Measurements from ENCODE around the gene RBCK1. TPM values are rescaled to one million over a fixed set of nuclear protein-coding genes. Genes with fewer than 3 reads are reported as not detected.

RBCK1 gene
- total and polyA plus RNA-seq, 2 donors (not counting 1 experiment from before 2014, with no cell fraction given): 128 to 135 TPM

DNA sequence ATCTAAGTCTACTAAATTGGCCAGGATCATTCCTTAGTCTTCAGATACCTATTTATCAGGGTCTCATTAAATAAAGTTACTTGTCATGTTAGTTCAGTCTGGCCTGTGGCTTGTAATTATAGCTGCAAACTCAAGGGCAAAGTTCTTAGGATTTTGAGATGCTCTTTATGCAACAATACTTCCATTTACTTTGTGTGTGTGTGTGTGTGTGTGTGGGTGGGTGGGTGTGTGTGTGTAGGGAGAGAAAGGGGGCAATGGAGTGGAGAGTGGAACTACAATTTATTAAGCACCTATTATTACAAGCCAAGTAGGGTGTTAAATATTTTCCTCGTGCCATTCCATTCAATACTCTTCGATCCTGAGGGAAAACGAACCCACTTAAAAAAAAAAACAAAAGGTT is 71.9 kb downstream of the RBCK1 start:
- WGBS (ENCODE audit: insufficient coverage): no CpG with 5 or more reads among the region's 3 CpGs
- Mint-ChIP-seq H3K9me3 (ENCODE audit: insufficient read depth) (no peaks in the 10 kb centered on the region), H3K27ac (no peak overlapping the region), H3K27me3 (no peaks in the 10 kb centered on the region), H3K4me3 (no peak overlapping the region), H3K4me1 (peaks cover 2% of the 10 kb centered on the region)
- Histone ChIP-seq H3K27me3 (replicated peaks in 1 of 4; ENCODE audit: control extremely low read depth in 1 of 4, control insufficient read depth in 3 of 4, insufficient read depth in 4 of 4, low read length in 3 of 4) (no peaks in the 10 kb centered on the region), H3K9me3 (ENCODE audit: control extremely low read depth in 1 of 3, control insufficient read depth in 2 of 3, insufficient read depth in 1 of 3, low read length in 2 of 3) (no peaks in the 10 kb centered on the region), H2AFZ (ENCODE audit: insufficient read depth, low read depth, low read length, poor library complexity, severe bottlenecking) (no peak overlapping the region), H3K4me2 (replicated peaks; ENCODE audit: low read depth, low read length, poor library complexity, severe bottlenecking) (no peak overlapping the region), H3K36me3 (replicated peaks in 1 of 2; ENCODE audit: control extremely low read depth in 1 of 2, control insufficient read depth in 1 of 2, extremely low read depth in 1 of 2, insufficient read depth in 2 of 2, low read length in 1 of 2) (peaks cover 3 to 41% of the 10 kb centered on the region in 2 experiments), H3K27ac (ENCODE audit: low read length in 2 of 2) (no peak overlapping the region), H3K4me3 (ENCODE audit: control extremely low read depth in 1 of 5, extremely low read depth in 1 of 5, insufficient read depth in 1 of 5, low read depth in 2 of 5, low read length in 4 of 5) (no peak overlapping the region), H3K79me2 (ENCODE audit: control insufficient read depth, insufficient read depth, low read length) (no peaks in the 10 kb centered on the region), H4K20me1 (ENCODE audit: control insufficient read depth, insufficient read depth, low read length, poor library complexity, severe bottlenecking) (no peaks in the 10 kb centered on the region), H3K9ac (ENCODE audit: low read length) (no peak overlapping the region), H3K4me1 (ENCODE audit: control insufficient read depth in 2 of 2, insufficient read depth in 2 of 2, low read length in 2 of 2) (no peaks in the 10 kb centered on the region)
- no peak for DNase-seq
- ChIA-PET CTCF (interaction anchor here (1.3 to 10.0 kb wide), 2 partner anchors 73 to 127 kb away, joined by 4 to 169 read pairs; no protein-coding TSS in a partner anchor), POLR2A (no interaction called here)
- TF ChIP-seq, protein P1, sequence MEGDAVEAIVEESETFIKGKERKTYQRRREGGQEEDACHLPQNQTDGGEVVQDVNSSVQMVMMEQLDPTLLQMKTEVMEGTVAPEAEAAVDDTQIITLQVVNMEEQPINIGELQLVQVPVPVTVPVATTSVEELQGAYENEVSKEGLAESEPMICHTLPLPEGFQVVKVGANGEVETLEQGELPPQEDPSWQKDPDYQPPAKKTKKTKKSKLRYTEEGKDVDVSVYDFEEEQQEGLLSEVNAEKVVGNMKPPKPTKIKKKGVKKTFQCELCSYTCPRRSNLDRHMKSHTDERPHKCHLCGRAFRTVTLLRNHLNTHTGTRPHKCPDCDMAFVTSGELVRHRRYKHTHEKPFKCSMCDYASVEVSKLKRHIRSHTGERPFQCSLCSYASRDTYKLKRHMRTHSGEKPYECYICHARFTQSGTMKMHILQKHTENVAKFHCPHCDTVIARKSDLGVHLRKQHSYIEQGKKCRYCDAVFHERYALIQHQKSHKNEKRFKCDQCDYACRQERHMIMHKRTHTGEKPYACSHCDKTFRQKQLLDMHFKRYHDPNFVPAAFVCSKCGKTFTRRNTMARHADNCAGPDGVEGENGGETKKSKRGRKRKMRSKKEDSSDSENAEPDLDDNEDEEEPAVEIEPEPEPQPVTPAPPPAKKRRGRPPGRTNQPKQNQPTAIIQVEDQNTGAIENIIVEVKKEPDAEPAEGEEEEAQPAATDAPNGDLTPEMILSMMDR (IDR thresholded peaks at IDR 0.05): no peak
- no peak for TF ChIP-seq EZH2 (IDR thresholded peaks at IDR 0.05; ENCODE audit: borderline replicate concordance, insufficient read depth, low read depth, low read length, poor library complexity, severe bottlenecking)
- ATAC-seq (ENCODE audit: low read depth): no peak
- intact Hi-C loops (cut with micrococcal nuclease): no loop called here

DNA sequence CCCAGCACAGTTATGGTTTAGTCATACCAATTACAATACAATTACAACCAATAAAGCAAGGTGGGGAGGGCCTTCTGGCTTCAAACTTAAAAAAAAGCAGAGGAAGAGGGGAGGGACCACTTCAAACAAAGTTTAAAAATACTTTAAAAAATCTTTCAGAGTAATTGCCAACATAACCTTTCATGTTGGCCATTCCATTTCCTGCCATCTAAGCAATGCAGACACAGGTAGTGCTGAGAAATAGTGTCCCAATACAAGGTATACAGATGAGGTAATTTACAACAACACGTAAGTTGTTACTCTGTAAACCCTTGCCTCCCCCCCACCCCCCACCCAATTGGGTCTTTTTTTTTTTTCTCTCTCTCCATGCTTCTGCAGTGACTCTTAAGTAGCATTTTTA is 73.1 kb downstream of the RBCK1 start:
- no peak overlapping the region for H3K4me2 ChIP-seq (replicated peaks; ENCODE audit: low read depth, low read length, poor library complexity, severe bottlenecking)
- Mint-ChIP-seq H3K9me3 (ENCODE audit: insufficient read depth) (no peaks in the 10 kb centered on the region), H3K4me1 (peaks cover 2% of the 10 kb centered on the region), H3K27ac (no peak overlapping the region), H3K27me3 (no peaks in the 10 kb centered on the region), H3K4me3 (no peak overlapping the region)
- no peak overlapping the region for H3K4me3 ChIP-seq (ENCODE audit: control extremely low read depth in 1 of 5, extremely low read depth in 1 of 5, insufficient read depth in 1 of 5, low read depth in 2 of 5, low read length in 4 of 5)
- no CpG with 5 or more reads among the region's 1 CpG for WGBS (ENCODE audit: insufficient coverage)
- H4K20me1 ChIP-seq (ENCODE audit: control insufficient read depth, insufficient read depth, low read length, poor library complexity, severe bottlenecking): no peaks in the 10 kb centered on the region
- no peaks in the 10 kb centered on the region for H3K9me3 ChIP-seq (ENCODE audit: control extremely low read depth in 1 of 3, control insufficient read depth in 2 of 3, insufficient read depth in 1 of 3, low read length in 2 of 3)
- DNase-seq (no peak), ATAC-seq (ENCODE audit: low read depth) (no peak)
- H3K9ac ChIP-seq (ENCODE audit: low read length): no peak overlapping the region
- peaks cover 3 to 47% of the 10 kb centered on the region in 2 experiments for H3K36me3 ChIP-seq (replicated peaks in 1 of 2; ENCODE audit: control extremely low read depth in 1 of 2, control insufficient read depth in 1 of 2, extremely low read depth in 1 of 2, insufficient read depth in 2 of 2, low read length in 1 of 2)
- H3K27me3 ChIP-seq (replicated peaks in 1 of 4; ENCODE audit: control extremely low read depth in 1 of 4, control insufficient read depth in 3 of 4, insufficient read depth in 4 of 4, low read length in 3 of 4): no peaks in the 10 kb centered on the region
- ChIA-PET CTCF (interaction anchor here (1.1 to 10.0 kb wide), 2 partner anchors 9 to 128 kb away, joined by 3 to 169 read pairs; no protein-coding TSS in a partner anchor), POLR2A (no interaction called here)
- no peaks in the 10 kb centered on the region for H3K79me2 ChIP-seq (ENCODE audit: control insufficient read depth, insufficient read depth, low read length)
- H2AFZ ChIP-seq (ENCODE audit: insufficient read depth, low read depth, low read length, poor library complexity, severe bottlenecking): no peak overlapping the region
- intact Hi-C loops (cut with micrococcal nuclease): no loop called here
- no peaks in the 10 kb centered on the region for H3K4me1 ChIP-seq (ENCODE audit: control insufficient read depth in 2 of 2, insufficient read depth in 2 of 2, low read length in 2 of 2)
- TF ChIP-seq, protein P1 (IDR thresholded peaks at IDR 0.05): no peak
- TF ChIP-seq EZH2 (IDR thresholded peaks at IDR 0.05; ENCODE audit: borderline replicate concordance, insufficient read depth, low read depth, low read length, poor library complexity, severe bottlenecking): no peak
- no peak overlapping the region for H3K27ac ChIP-seq (ENCODE audit: low read length in 2 of 2)

Small RNA genes lying within 50 kb of the gene (small RNA-seq; reads per million reads assigned to genes)
- gene RF00019 (ENCODE audit: insufficient read length, low read depth, low replicate concordance): not detected

Other genes with a start within 250 kb of the RBCK1 start
- gene DEFB128, start 218.6 kb upstream of the RBCK1 start, total RNA-seq: not detected in 2 replicates
- gene DEFB128, start 218.6 kb upstream of the RBCK1 start, polyA plus RNA-seq: not detected in 2 replicates
- gene DEFB129, start 181.0 kb upstream of the RBCK1 start, total RNA-seq: not detected in 2 replicates
- not detected in 2 replicates for gene DEFB129, start 181.0 kb upstream of the RBCK1 start, polyA plus RNA-seq
- not detected in 2 replicates for gene DEFB132, start 150.6 kb upstream of the RBCK1 start, total RNA-seq
- not detected in 2 replicates for gene DEFB132, start 150.6 kb upstream of the RBCK1 start, polyA plus RNA-seq
- gene C20orf96, start 117.5 kb upstream of the RBCK1 start, total RNA-seq: 7.5 TPM in 2 replicates
- gene C20orf96, start 117.5 kb upstream of the RBCK1 start, polyA plus RNA-seq: 4.7 and 7.7 TPM in 2 replicates
- gene ZCCHC3, start 110.7 kb upstream of the RBCK1 start, total RNA-seq: 34.5 and 35.7 TPM in 2 replicates
- 7.7 and 12.8 TPM in 2 replicates for gene ZCCHC3, start 110.7 kb upstream of the RBCK1 start, polyA plus RNA-seq
- gene SOX12, start 82.7 kb upstream of the RBCK1 start, total RNA-seq: 13.6 and 14.4 TPM in 2 replicates
- gene SOX12, start 82.7 kb upstream of the RBCK1 start, polyA plus RNA-seq: 4.6 and 5.3 TPM in 2 replicates
- gene NRSN2, start 61.2 kb upstream of the RBCK1 start, total RNA-seq: 7.4 and 8.6 TPM in 2 replicates
- gene NRSN2, start 61.2 kb upstream of the RBCK1 start, polyA plus RNA-seq: 3.5 and 5.0 TPM in 2 replicates
- 8.3 and 8.9 TPM in 2 replicates for gene TRIB3, start 27.5 kb upstream of the RBCK1 start, total RNA-seq
- gene TRIB3, start 27.5 kb upstream of the RBCK1 start, polyA plus RNA-seq: 15.2 TPM in 2 replicates
- 37.9 and 40.0 TPM in 2 replicates for gene TBC1D20, start 54.2 kb downstream of the RBCK1 start, total RNA-seq
- 28.0 and 31.7 TPM in 2 replicates for gene TBC1D20, start 54.2 kb downstream of the RBCK1 start, polyA plus RNA-seq
- gene CSNK2A1, start 135.5 kb downstream of the RBCK1 start, total RNA-seq: 125 and 135 TPM in 2 replicates
- 28.3 and 33.6 TPM in 2 replicates for gene CSNK2A1, start 135.5 kb downstream of the RBCK1 start, polyA plus RNA-seq
- not detected in 2 replicates for gene TCF15, start 202.0 kb downstream of the RBCK1 start, total RNA-seq
- not detected in 2 replicates for gene TCF15, start 202.0 kb downstream of the RBCK1 start, polyA plus RNA-seq
- 3.7 and 4.5 TPM in 2 replicates for gene SRXN1, start 244.9 kb downstream of the RBCK1 start, total RNA-seq
- gene SRXN1, start 244.9 kb downstream of the RBCK1 start, polyA plus RNA-seq: 0.62 and 1.3 TPM in 2 replicates

All from B cell (primary cell).